HG03432 (cell line): ENCODE results near the gene SMPX.

Source experiments
- ATAC-seq: cut with Tn5 transposase; IDR thresholded peaks from one replicate; pipeline ENCODE4 v1.9.1; 2021; ENCODE audit warnings: mild to moderate bottlenecking, moderate library complexity; ENCODE audit not compliant: unreplicated experiment

The SMPX gene

GRCh38 chrX:21715825-21716224 lies 42.1 kb downstream of the SMPX start:
- ATAC-seq: no peak

GRCh38 chrX:21715337-21715736 lies 42.6 kb downstream of the SMPX start:
- no peak for ATAC-seq

DNA sequence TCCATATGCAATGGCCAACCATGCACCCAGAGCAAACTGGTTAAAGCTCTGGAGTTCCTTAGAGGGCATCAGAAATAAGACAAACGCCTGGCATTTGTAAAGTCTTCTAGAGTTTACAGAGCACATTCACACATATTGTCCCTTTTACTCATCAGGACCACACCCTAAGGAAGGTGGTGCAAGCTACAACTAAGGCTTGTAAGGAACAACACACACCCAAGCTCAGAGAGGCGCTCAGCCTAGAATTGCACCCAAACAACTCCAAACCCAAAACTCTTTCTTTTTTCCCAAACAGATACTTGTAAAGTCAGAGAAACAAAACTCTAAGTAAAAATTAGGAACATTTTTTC lies 46.1 kb downstream of the SMPX start:
- ATAC-seq: no peak

- no peak for ATAC-seq
These were observed 46.6 kb downstream of the SMPX start for GRCh38 chrX:21711129-21711847.

DNA sequence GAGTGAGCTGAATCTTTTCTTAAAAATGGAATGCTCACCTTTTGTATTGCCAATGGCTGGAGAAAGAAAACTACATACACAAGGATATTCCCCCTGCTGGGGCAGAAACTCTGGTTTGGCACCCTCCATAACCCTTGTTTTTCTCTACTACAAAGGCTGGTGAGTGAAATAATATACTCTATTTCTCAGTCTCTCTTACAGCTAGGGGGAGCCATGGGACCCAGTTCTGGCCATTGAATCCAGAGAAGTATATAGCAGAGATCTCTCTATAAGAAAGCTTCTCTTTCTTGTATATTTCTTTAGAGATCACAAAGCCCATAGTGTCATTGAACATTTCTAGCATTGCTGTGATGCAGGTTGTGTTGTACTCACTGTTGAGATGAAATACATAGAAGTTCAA lies 49.8 kb downstream of the SMPX start:
- no peak for ATAC-seq

DNA sequence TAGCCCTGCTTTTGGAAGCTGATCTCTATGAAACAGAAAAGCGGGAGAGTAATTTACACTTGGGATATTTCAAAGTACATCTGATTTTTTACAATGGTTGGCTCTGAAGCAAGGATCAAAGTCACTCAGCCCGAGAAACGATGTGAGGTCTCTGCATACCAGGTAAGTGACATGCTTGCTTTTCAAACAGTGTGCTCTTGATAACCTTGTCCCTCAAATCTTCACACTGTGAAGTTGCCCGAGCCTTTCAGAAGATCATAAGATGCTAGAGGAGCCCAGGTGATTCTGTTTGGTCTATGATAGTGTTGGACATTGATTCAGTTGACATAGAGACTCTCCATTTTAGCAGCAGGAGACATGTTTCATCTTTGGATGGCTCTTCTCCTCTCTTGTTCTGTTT lies 52.7 kb downstream of the SMPX start:
- no peak for ATAC-seq

DNA sequence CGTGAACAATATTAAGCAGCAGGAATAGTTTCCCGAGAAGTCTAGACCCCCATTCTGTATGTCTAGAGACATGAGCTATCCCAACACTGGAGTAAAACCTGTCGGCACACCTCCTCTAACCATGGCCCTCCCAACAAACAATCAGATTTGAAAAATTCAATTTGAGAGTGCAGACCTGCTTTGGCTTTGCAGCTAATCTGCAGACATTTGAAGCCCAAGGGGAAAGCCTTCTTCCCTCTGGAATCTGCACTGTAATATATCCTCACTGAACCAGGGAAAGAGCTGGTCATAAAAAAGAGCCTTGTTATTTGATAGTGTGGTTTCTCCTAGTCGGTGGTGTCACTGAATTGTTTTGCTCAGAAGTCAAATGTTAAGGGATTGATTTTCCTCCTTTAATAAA lies 55.2 kb downstream of the SMPX start:
- no peak for ATAC-seq

DNA sequence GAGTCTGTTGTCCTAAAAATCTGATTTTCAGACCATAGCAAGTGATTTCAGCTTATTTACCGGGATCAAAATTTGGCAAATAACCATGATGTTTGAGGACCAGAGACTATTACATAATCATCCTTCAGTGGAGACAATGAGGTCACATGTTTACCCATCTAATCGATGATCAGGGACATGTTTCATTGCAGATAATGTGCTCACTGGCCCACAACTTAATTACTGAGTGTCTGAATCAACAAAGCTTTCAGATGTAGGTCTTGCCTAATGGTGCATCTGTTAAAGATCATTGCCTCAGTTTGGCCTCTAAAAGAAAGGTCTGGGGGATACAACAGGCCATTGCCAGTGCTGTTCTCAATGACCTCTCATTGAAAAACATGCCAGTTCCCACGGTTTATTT lies 56.9 kb downstream of the SMPX start:
- no peak for ATAC-seq

- no peak for ATAC-seq
These were observed 57.6 kb downstream of the SMPX start for GRCh38 chrX:21700275-21700674.

GRCh38 chrX:21699136-21699535 lies 58.8 kb downstream of the SMPX start:
- no peak for ATAC-seq

GRCh38 chrX:21698272-21698671 lies 59.6 kb downstream of the SMPX start:
- ATAC-seq: no peak

- no peak for ATAC-seq
These were observed 66.4 kb downstream of the SMPX start for GRCh38 chrX:21691512-21692018.

DNA sequence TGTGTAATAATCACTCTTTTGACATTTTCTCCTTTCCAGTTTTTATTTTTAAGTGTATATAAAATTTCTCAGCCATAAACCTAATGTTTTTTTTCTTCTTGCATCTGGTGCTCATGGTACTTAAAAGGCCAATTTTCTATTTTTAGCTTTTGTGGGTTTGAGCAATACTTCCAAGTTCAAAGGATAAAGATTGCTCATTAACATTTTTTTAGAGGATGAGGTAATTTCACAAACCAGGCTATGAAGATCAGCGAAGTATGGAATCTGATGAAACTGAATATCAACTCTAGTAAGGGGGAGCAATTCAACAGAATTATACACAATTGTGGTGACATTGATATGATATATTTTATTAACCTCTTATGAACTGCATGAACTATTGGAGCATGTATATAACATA lies 74.0 kb downstream of the SMPX start:
- ATAC-seq: no peak

DNA sequence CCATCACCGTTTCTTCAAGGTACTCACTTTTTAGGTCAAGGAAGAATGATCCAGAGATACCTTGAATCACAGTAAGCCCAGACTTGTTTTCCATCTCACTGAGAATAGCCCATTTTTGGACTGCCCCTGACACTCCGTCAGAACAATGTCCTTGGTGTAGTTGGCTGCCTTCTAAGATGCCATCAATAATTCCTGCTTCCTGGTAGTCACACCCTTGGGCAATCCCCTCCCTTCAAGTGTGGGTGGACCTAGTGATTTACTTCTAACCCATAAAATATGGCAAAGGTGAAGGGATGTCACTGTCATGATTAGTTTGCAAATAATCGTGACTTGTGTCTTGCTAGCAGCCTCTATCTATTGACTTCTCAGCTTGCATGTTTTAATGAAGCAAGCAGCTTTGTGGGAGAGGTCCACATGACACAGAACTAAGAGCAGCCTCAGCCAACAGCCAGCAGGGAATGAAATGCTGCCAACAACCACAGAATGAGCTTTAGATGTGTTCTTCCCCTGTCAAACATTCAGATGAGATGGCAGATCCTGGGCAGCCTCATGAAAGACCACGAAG lies 79.8 kb downstream of the SMPX start:
- ATAC-seq: no peak

DNA sequence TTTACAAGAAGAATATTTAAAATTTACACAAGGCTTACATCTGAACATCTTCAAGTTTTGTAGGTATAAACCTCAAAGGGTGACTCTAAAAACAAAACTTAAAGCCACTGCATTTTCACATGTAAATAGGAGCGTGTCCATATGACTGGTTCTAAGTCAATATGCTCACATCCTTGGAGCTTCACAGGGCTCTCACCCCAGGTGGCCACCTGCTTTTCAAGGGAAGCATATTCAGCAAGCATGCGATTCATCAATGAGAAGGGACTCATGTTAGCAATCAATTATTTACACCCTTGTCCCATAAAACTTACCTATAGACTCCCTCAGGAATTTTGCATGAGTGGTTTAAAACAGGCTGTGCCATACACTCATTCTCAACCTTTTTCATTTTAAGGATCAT lies 82.0 kb downstream of the SMPX start:
- no peak for ATAC-seq

DNA sequence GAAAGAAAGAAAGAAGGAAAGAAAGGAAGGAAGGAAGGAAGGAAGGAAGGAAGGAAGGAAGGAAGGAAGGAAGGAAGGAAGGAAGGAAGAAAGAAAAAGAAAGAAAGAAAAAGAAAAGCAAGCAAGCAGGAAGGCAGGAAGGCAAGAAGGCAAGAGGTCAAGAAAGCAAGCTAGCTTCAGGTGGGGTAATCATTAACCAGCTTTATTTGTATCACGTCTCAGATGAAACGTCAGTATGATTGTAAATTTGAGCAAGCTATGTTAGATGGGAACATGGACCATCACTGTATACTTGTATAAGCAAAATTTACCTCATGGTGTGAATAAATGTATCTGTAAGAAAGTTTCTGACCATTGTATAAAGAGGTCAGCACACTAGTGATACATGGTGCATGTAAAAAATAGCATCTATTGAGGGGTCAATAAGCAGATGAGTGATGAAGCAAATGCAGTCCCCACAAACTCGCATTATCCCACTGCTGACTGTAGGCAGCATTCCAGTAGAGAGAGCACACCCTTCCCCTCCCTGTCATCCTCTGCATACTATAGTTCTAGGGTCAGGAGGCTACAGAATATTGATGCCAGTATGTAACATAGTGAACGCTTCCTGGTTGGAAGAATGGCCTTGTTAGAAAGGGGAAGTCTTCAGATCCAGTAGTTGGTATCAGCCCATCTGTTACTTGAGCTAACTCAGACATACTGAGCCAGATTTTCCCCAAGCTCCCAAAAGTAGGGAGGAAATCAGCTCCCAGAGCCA lies 83.3 kb downstream of the SMPX start:
- ATAC-seq: no peak

DNA sequence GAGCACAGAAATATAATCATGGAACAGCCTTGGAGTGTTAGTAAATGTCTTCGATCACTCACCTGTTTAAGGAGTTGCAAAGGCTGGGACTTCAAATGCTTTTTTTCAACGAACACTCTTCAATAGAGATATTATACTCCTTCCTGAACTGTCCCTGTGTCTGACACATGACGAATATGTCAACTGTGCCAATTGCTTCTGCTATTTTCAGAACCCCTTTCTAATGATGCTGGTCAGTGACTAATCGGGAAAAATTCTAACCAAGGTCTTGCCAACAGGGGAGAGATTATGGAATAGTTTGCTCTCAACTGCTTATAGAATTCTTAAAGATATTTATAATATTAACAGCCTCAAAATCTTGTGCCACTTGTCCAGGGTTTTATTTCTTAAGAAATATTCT lies 91.2 kb downstream of the SMPX start:
- no peak for ATAC-seq

- ATAC-seq: no peak
These were observed 91.7 kb downstream of the SMPX start for GRCh38 chrX:21666252-21666651.

DNA sequence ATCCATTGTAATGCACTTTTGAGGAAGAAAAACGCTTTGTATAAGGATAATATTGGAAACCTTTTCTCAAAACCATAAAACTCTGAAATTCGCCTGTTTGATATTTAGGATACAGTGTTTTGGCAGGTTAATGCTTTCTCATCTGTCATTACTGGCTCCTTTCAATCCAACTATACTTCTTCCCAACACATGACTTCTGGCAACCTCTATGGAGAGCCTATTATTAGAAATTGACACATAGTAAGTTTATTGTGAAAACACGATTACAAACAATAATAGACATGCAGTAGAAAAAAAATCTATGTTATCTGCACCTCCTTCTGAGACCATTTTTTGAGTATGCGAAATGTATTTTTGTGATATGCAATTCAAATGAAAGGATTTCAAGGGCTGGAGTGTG lies 95.2 kb downstream of the SMPX start:
- no peak for ATAC-seq

GRCh38 chrX:21661316-21661715 lies 96.6 kb downstream of the SMPX start:
- no peak for ATAC-seq

- no peak for ATAC-seq
These were observed 97.8 kb downstream of the SMPX start for GRCh38 chrX:21660156-21660555.

GRCh38 chrX:21659320-21659719 lies 98.6 kb downstream of the SMPX start:
- no peak for ATAC-seq
